ENCODE measurements around the gene DUS4L. TPM values are rescaled to one million over a fixed set of nuclear protein-coding genes. Genes with fewer than 3 reads are reported as not detected.

DUS4L gene
- total and polyA plus RNA-seq, 8 donors = 1.5 to 5.0 (median 2.6) TPM

GRCh38 chr7:107551936-107552335 is 11.8 kb upstream of the DUS4L start:
- H3K9me3 ChIP-seq = no peaks in the 10 kb centered on the region
- intact Hi-C loops (cut with DNase I) = no loop called here
- no peak overlapping the region for H3K4me3 ChIP-seq
- 95 to 98% methylated on average over 1 of the region's 1 CpG for WGBS, 2 donors
- no peak for FAIRE-seq
- TF ChIP-seq CTCF (IDR thresholded peaks at IDR 0.05) = no peak
- H3K36me3 ChIP-seq = peaks cover 0 to 25% (median 6%) of the 10 kb centered on the region in 3 donors
- DNase-seq = no peak
- H3K27me3 ChIP-seq = no peaks in the 10 kb centered on the region
- H3K27ac ChIP-seq = no peak overlapping the region
- H3K4me1 ChIP-seq = no peaks in the 10 kb centered on the region
- no peak for ATAC-seq

- WGBS, 2 donors = 97 to 98% methylated on average over 3 of the region's 3 CpGs
These were observed 7.9 kb upstream of the DUS4L start for GRCh38 chr7:107555893-107556292.

GRCh38 chr7:107559864-107560263 is 3.9 kb upstream of the DUS4L start:
- 51 to 53% methylated on average over 2 of the region's 2 CpGs for WGBS, 2 donors
- no peak overlapping the region for H3K4me3 ChIP-seq
- ATAC-seq = no peak
- FAIRE-seq = no peak
- H3K27me3 ChIP-seq = no peaks in the 10 kb centered on the region
- intact Hi-C loops (cut with DNase I) = no loop called here
- no peak for DNase-seq
- TF ChIP-seq CTCF (IDR thresholded peaks at IDR 0.05) = no peak
- no peak overlapping the region for H3K27ac ChIP-seq
- H3K36me3 ChIP-seq = peaks cover 0 to 6% (median 0%) of the 10 kb centered on the region in 3 donors
- peaks cover 6 to 28% (median 17%) of the 10 kb centered on the region in 3 donors for H3K4me1 ChIP-seq
- H3K9me3 ChIP-seq = no peaks in the 10 kb centered on the region

More at GRCh38 chr7:107555893-107556292, 7.9 kb upstream of the DUS4L start:
- Histone ChIP-seq H3K36me3 (peaks cover 0 to 15% (median 6%) of the 10 kb centered on the region in 3 donors), H3K4me1 (peaks cover 0 to 10% (median 4%) of the 10 kb centered on the region in 3 donors), H3K9me3 (no peaks in the 10 kb centered on the region), H3K27ac (no peak overlapping the region), H3K4me3 (no peak overlapping the region), H3K27me3 (no peaks in the 10 kb centered on the region)
- DNase-seq (no peak), ATAC-seq (no peak), FAIRE-seq (no peak)
- intact Hi-C loops (cut with DNase I) = no loop called here
- TF ChIP-seq CTCF (IDR thresholded peaks at IDR 0.05) = no peak

GRCh38 chr7:107560898-107561516 is 2.8 kb upstream of the DUS4L start:
- FAIRE-seq (no peak), ATAC-seq (no peak), DNase-seq (no peak)
- Histone ChIP-seq H3K9me3 (no peaks in the 10 kb centered on the region), H3K27ac (no peak overlapping the region), H3K4me1 (peaks cover 6 to 32% (median 20%) of the 10 kb centered on the region in 3 donors), H3K36me3 (no peaks in the 10 kb centered on the region), H3K27me3 (no peaks in the 10 kb centered on the region), H3K4me3 (no peak overlapping the region)
- TF ChIP-seq CTCF (IDR thresholded peaks at IDR 0.05) = no peak
- 72 to 77% methylated on average over 6 of the region's 6 CpGs for WGBS, 2 donors
- intact Hi-C loops (cut with DNase I) = no loop called here

GRCh38 chr7:107563081-107563774 is 543 bp upstream of the DUS4L start:
- 1 to 2% methylated on average over 20 to 21 of the region's 21 CpGs for WGBS, 2 donors
- H3K4me3 ChIP-seq = peak overlapping the region; percentile 76 to 98 (median 88)
- TF ChIP-seq CTCF (IDR thresholded peaks at IDR 0.05) = no peak
- ATAC-seq = peak; percentile 80 to 86 (median 82)
- H3K36me3 ChIP-seq = no peaks in the 10 kb centered on the region
- peak in 1 of 6 donors; percentile 67 for DNase-seq
- peaks cover 6 to 32% (median 20%) of the 10 kb centered on the region in 3 donors for H3K4me1 ChIP-seq
- H3K27ac ChIP-seq = peak overlapping the region; percentile 88 to 98 (median 94)
- no peak for FAIRE-seq
- intact Hi-C loops (cut with DNase I) = no loop called here
- H3K9me3 ChIP-seq = no peaks in the 10 kb centered on the region
- no peaks in the 10 kb centered on the region for H3K27me3 ChIP-seq
